Suprapubic skin (tissue), 4 donors: ENCODE data around the gene CLMN. TPM values are rescaled to one million over a fixed set of nuclear protein-coding genes. Genes with fewer than 3 reads are reported as not detected.

Source experiments
- DNase-seq, 2 donors: peaks; one replicate each; pipeline ENCODE4 v3.0.0-alpha.2; 2019; ENCODE audit warnings: low spot score in 2 of 2
- H3K27ac ChIP-seq: fragments of 200-600 bp; sonication (generic); one replicate; pipeline ENCODE4 v1.5.1; 2019
- H3K27me3 ChIP-seq: fragments of 200-600 bp; sonication (generic); one replicate; pipeline ENCODE4 v1.5.1; 2019
- H3K36me3 ChIP-seq: fragments of 200-600 bp; sonication (generic); one replicate; pipeline ENCODE4 v1.5.1; 2019
- H3K4me1 ChIP-seq: fragments of 200-600 bp; sonication (generic); one replicate; pipeline ENCODE4 v1.5.1; 2019
- H3K4me3 ChIP-seq: fragments of 200-600 bp; sonication (generic); one replicate; pipeline ENCODE4 v1.5.1; 2019; ENCODE audit warnings: mild to moderate bottlenecking
- H3K9me3 ChIP-seq: fragments of 200-600 bp; sonication (generic); one replicate; pipeline ENCODE4 v1.5.1; 2019
- CTCF ChIP-seq, 2 donors: fragments of 200-600 bp in 1 of 2; fragments of 450-650 bp in 1 of 2; sonication (generic) in 1 of 2; IDR thresholded peaks; one replicate each; pipeline ENCODE4 v1.5.1; 2016 to 2019; ENCODE audit warnings: antibody characterized with exemption in 2 of 2, mild to moderate bottlenecking in 1 of 2, moderate library complexity in 1 of 2
- EP300 ChIP-seq: sonication (generic); formaldehyde crosslinking; IDR thresholded peaks from one replicate; pipeline ENCODE4 v1.6.1; 2017; ENCODE audit warnings: antibody characterized with exemption
- POLR2A ChIP-seq, 2 donors: fragments of 450-650 bp; IDR thresholded peaks; one replicate each; pipeline ENCODE4 v1.6.1; 2017; ENCODE audit warnings: antibody characterized with exemption in 2 of 2, mild to moderate bottlenecking in 2 of 2, moderate library complexity in 2 of 2
- POLR2AphosphoS5 ChIP-seq, 3 donors: sonication (generic); formaldehyde crosslinking; IDR thresholded peaks; one replicate each; pipeline ENCODE4 v1.6.1; 2017; ENCODE audit warnings: antibody characterized with exemption in 3 of 3
- WGBS: methylation state at CpG from one replicate; pipeline ENCODE4 v1.1.5; 2018; 5-methylcytosine and 5-hydroxymethylcytosine counted together
- total RNA-seq, 4 donors: library from RNA; depleted of rRNA; stranded (reverse); fragments of >200 nt; gene quantifications; one replicate each; pipeline ENCODE4 v1.1.0, GENCODE V29; 2016

The CLMN gene
- total RNA-seq, 4 donors from 2014 or later, result 5.0 to 25.7 (median 7.0) TPM

DNA sequence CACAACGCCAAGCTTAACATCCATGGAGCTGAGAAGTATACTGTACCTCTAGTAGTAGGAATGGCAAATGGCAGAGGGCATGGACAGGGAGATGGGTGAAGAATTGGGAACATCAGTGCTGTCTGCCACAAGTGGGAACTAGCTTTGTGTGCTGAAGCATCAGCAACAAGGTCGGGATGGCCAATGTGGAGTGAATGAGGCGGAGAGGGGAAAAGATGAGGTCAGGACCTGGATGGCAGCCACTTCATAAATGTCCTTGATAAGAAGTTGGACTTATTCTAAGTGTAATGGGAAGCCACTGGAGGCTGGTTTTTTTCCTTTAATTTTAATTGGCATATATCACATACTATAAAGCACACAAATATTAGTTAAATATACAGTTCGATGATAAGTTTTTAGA is 21.9 kb upstream of the CLMN start:
- DNase-seq, result no peak
- H3K4me1 ChIP-seq, result peaks cover 17% of the 10 kb centered on the region
- no peaks in the 10 kb centered on the region for H3K36me3 ChIP-seq
- H3K27ac ChIP-seq, result no peak overlapping the region
- WGBS, result 81% methylated on average over 4 of the region's 4 CpGs
- H3K27me3 ChIP-seq, result peaks cover 10% of the 10 kb centered on the region
- H3K4me3 ChIP-seq, result no peak overlapping the region
- H3K9me3 ChIP-seq, result no peaks in the 10 kb centered on the region
- TF ChIP-seq POLR2A (IDR thresholded peaks at IDR 0.05) (no peak), POLR2AphosphoS5 (IDR thresholded peaks at IDR 0.05) (no peak), EP300 (no peak), CTCF (IDR thresholded peaks at IDR 0.05) (no peak)

DNA sequence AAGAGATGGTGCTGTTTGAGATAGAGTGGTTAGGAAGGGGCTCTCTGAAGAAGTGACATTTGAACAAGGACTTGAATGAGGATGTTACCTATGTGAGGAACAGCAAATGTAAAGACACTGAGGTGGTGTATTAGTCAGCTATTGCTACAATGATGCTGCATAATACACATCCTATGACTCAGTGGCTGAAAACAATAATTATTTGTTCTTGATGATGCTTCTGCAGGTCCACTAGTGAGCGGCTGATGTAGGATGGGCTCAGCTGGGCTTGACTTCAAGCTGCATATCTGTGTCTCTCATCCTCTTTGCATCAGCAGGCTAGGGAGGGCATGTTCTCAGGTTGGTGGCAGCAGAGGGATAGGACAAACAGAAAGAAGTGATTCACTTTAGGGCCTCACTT is 21.4 kb upstream of the CLMN start:
- no peaks in the 10 kb centered on the region for H3K36me3 ChIP-seq
- H3K4me3 ChIP-seq, result no peak overlapping the region
- no peak for TF ChIP-seq POLR2A (IDR thresholded peaks at IDR 0.05)
- no peak for TF ChIP-seq CTCF (IDR thresholded peaks at IDR 0.05)
- no peak for TF ChIP-seq POLR2AphosphoS5 (IDR thresholded peaks at IDR 0.05)
- TF ChIP-seq EP300, result no peak
- H3K4me1 ChIP-seq, result peaks cover 17% of the 10 kb centered on the region
- no peak overlapping the region for H3K27ac ChIP-seq
- H3K9me3 ChIP-seq, result no peaks in the 10 kb centered on the region
- no peak for DNase-seq
- 89% methylated on average over 1 of the region's 1 CpG for WGBS
- peaks cover 11% of the 10 kb centered on the region for H3K27me3 ChIP-seq

- Histone ChIP-seq H3K27me3 (peaks cover 11% of the 10 kb centered on the region), H3K9me3 (no peaks in the 10 kb centered on the region), H3K27ac (no peak overlapping the region), H3K4me3 (no peak overlapping the region), H3K36me3 (no peaks in the 10 kb centered on the region), H3K4me1 (peaks cover 17% of the 10 kb centered on the region)
- 13% methylated on average over 8 of the region's 8 CpGs for WGBS
- TF ChIP-seq EP300 (no peak), CTCF (IDR thresholded peaks at IDR 0.05) (no peak)
- no peak for DNase-seq
These were observed 20.5 kb upstream of the CLMN start for GRCh38 chr14:95340201-95340697.

DNA sequence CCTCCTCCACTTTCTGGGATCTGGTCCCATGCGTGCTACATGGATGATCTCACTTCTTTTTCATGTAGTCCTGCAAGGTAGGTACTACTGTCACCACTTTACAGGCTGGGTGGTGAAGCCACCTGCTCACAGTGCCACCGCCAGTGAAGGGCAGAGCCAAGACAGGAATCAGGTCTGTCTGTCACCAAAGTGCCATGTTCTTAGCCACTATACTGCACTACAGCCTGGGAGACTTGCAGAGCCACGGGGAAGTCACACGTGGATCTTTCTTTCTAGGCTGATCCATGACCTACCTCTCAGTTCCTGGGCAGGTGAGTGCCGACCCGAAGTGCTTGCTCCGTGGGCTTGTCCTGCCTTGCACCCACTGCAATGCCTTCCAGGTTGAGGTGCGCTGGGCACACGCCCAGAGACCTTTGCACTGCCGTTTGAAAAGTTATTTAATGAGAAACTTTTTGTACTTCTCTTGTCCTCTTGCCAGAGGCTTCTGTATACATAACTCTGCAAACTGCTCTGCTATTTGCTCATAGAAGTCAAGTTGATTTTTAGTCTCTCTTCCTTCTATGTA is 19.7 kb upstream of the CLMN start:
- no peak for DNase-seq
- peaks cover 11% of the 10 kb centered on the region for H3K27me3 ChIP-seq
- WGBS, result 57% methylated on average over 9 of the region's 10 CpGs
- H3K4me3 ChIP-seq, result no peak overlapping the region
- H3K27ac ChIP-seq, result no peak overlapping the region
- no peaks in the 10 kb centered on the region for H3K36me3 ChIP-seq
- TF ChIP-seq POLR2A (IDR thresholded peaks at IDR 0.05), result no peak
- no peak for TF ChIP-seq CTCF (IDR thresholded peaks at IDR 0.05)
- TF ChIP-seq POLR2AphosphoS5 (IDR thresholded peaks at IDR 0.05), result no peak
- TF ChIP-seq EP300, result no peak
- no peaks in the 10 kb centered on the region for H3K9me3 ChIP-seq
- peaks cover 17% of the 10 kb centered on the region for H3K4me1 ChIP-seq

GRCh38 chr14:95338436-95338835 is 18.7 kb upstream of the CLMN start:
- no peak for DNase-seq
- Histone ChIP-seq H3K9me3 (no peaks in the 10 kb centered on the region), H3K27ac (no peak overlapping the region), H3K4me3 (no peak overlapping the region), H3K27me3 (peaks cover 11% of the 10 kb centered on the region), H3K36me3 (no peaks in the 10 kb centered on the region), H3K4me1 (peaks cover 17% of the 10 kb centered on the region)
- WGBS, result 79% methylated on average over 5 of the region's 5 CpGs
- no peak for TF ChIP-seq EP300
- TF ChIP-seq POLR2A (IDR thresholded peaks at IDR 0.05), result no peak
- no peak for TF ChIP-seq POLR2AphosphoS5 (IDR thresholded peaks at IDR 0.05)
- no peak for TF ChIP-seq CTCF (IDR thresholded peaks at IDR 0.05)
